Measurements from ENCODE around the gene PAK1. TPM values are rescaled to one million over a fixed set of nuclear protein-coding genes. Genes with fewer than 3 reads are reported as not detected.

Gene PAK1
- total and polyA plus RNA-seq, 2 of the 8 experiments (the other 6 are each of a cell fraction or from before 2014, with no cell fraction given): 87.7 to 151 TPM

- Histone ChIP-seq H2AK5ac (ENCODE audit: low read depth, low read length) (no peak overlapping the region), H3K56ac (replicated peaks; ENCODE audit: insufficient read length, low read depth, low read length) (no peak overlapping the region), H3K79me2 (ENCODE audit: control insufficient read depth in 1 of 2, insufficient read depth in 2 of 2, low read length in 2 of 2) (peaks cover 7 to 84% of the 10 kb centered on the region in 2 experiments), H3K4me1 (replicated peaks in 1 of 4; ENCODE audit: control insufficient read depth in 3 of 4, insufficient read depth in 4 of 4, low read length in 3 of 4) (peaks cover 11 to 35% (median 19%) of the 10 kb centered on the region in 4 experiments; a peak in 6 of 7 replicates), H2BK15ac (ENCODE audit: low read length) (no peak overlapping the region), H3K27ac (ENCODE audit: low read depth, low read length) (no peak overlapping the region), H3K79me1 (ENCODE audit: low read depth, low read length) (no peaks in the 10 kb centered on the region), H2BK120ac (replicated peaks; ENCODE audit: low read depth, low read length) (no peak overlapping the region), H3K4ac (replicated peaks; ENCODE audit: insufficient read length, low read depth, low read length) (no peak overlapping the region), H3K23me2 (ENCODE audit: low read depth, low read length) (peaks cover 1% of the 10 kb centered on the region; the same call in 1 of the 2 replicates), H3K18ac (ENCODE audit: extremely low read depth, low read length) (peak overlapping the region; percentile 27; the same call in 1 of the 2 replicates), H4K8ac (ENCODE audit: extremely low read depth, insufficient read depth, low read length) (no peak overlapping the region), H3K27me3 (replicated peaks in 1 of 4; ENCODE audit: control insufficient read depth in 3 of 4, extremely low read depth in 1 of 4, insufficient read depth in 3 of 4, low read length in 3 of 4) (no peaks in the 10 kb centered on the region), H3K9ac (replicated peaks in 1 of 4; ENCODE audit: extremely low read depth in 1 of 4, low read depth in 3 of 4, low read length in 3 of 4) (no peak overlapping the region), H3K4me3 (ENCODE audit: extremely low read depth in 1 of 4, insufficient read depth in 2 of 4, low read depth in 3 of 4, low read length in 4 of 4) (no peak overlapping the region), H3K9me3 (ENCODE audit: insufficient read depth in 2 of 2, low read depth in 1 of 2, low read length in 1 of 2) (no peaks in the 10 kb centered on the region), H3K14ac (ENCODE audit: insufficient read length) (no peak overlapping the region), H4K5ac (ENCODE audit: insufficient read length, low read depth, low read length) (no peak overlapping the region), H4K91ac (replicated peaks; ENCODE audit: insufficient read length, low read length) (peak overlapping the region; percentile 49), H2AFZ (ENCODE audit: low read length) (no peak overlapping the region), H2BK20ac (ENCODE audit: low read length) (no peak overlapping the region), H3K23ac (ENCODE audit: insufficient read length) (no peak overlapping the region), H2BK12ac (ENCODE audit: low read depth, low read length) (peak overlapping the region; percentile 78; the same call in 1 of the 2 replicates), H3K36me3 (ENCODE audit: control insufficient read depth in 2 of 4, insufficient read depth in 4 of 4, low read length in 3 of 4) (no peaks in the 10 kb centered on the region), H3K4me2 (ENCODE audit: insufficient read depth in 1 of 2, low read depth in 2 of 2, low read length in 2 of 2) (no peak overlapping the region), H2BK5ac (ENCODE audit: low read depth, low read length) (no peak overlapping the region), H4K20me1 (replicated peaks in 1 of 2; ENCODE audit: control insufficient read depth in 1 of 2, insufficient read depth in 2 of 2, low read length in 2 of 2) (no peaks in the 10 kb centered on the region)
- CTCF ChIA-PET (ENCODE audit: partially characterized antibody): interaction anchor here (1.0 kb wide), 2 partner anchors 58 to 269 kb away, joined by 3 read pairs; no protein-coding TSS in a partner anchor
- FAIRE-seq (peak; percentile 32), DNase-seq (ENCODE audit: low read depth in 1 of 2, low spot score in 2 of 2) (no peak)
- POLR2A ChIA-PET (ENCODE audit: partially characterized antibody): interaction anchor here (1.2 kb wide), 1 partner anchor 56 kb away, joined by 3 read pairs; no protein-coding TSS in a partner anchor
- peak; percentile 65; the same call in 1 of the 2 replicates for TF ChIP-seq CEBPB (IDR thresholded peaks at IDR 0.05; ENCODE audit: low read depth, low read length)
- TF ChIP-seq EZH2 (IDR thresholded peaks at IDR 0.05; ENCODE audit: low read depth, low read length, severe bottlenecking): no peak
- TF ChIP-seq CHD2 (IDR thresholded peaks at IDR 0.05; ENCODE audit: low read length): no peak
- no peak for TF ChIP-seq SAP30 (IDR thresholded peaks at IDR 0.05; ENCODE audit: insufficient read depth, insufficient replicate concordance, low read length)
- 76% methylated on average over 2 of the region's 2 CpGs; no CpG with 5 or more reads in 1 of the 2 experiments for WGBS, 2 experiments (ENCODE audit: extremely low coverage in 1 of 2, insufficient coverage in 1 of 2, insufficient read length in 1 of 2, insufficient replicate concordance in 2 of 2, low coverage in 1 of 2, low lambda C conversion rate in 2 of 2, missing lambda C conversion rate in 1 of 2)
Measured at GRCh38 chr11:77467993-77468392, 5.9 kb downstream of the PAK1 start.
